ENCODE measurements around the gene ZDHHC13. TPM values are rescaled to one million over a fixed set of nuclear protein-coding genes. Genes with fewer than 3 reads are reported as not detected.

Gene ZDHHC13
- polyA plus RNA-seq, 1 donor from 2014 or later: 70.0 TPM

- TF ChIP-seq TAF1 (IDR thresholded peaks at IDR 0.05; ENCODE audit: low read depth) (no peak), SMC3 (conservative IDR thresholded peaks at IDR 0.05; ENCODE audit: poor library complexity) (no peak), MXI1 (conservative IDR thresholded peaks at IDR 0.05; ENCODE audit: poor library complexity, severe bottlenecking) (no peak), EZH2 (IDR thresholded peaks at IDR 0.05; ENCODE audit: borderline replicate concordance, insufficient read depth, low read length, poor library complexity, severe bottlenecking) (no peak), CTCF (IDR thresholded peaks at IDR 0.05; ENCODE audit: poor library complexity, severe bottlenecking) (no peak), EP300 (conservative IDR thresholded peaks at IDR 0.05; ENCODE audit: poor library complexity, severe bottlenecking) (no peak), POLR2AphosphoS5 (IDR thresholded peaks at IDR 0.05) (no peak)
- H3K9me3 ChIP-seq (ENCODE audit: low read length): no peaks in the 10 kb centered on the region
- no peak overlapping the region for H2AFZ ChIP-seq (ENCODE audit: low read depth, low read length)
- H3K4me2 ChIP-seq (ENCODE audit: low read length): no peak overlapping the region
- no peaks in the 10 kb centered on the region for H3F3A ChIP-seq (ENCODE audit: insufficient read depth, low read length, poor library complexity, severe bottlenecking)
- H3K4me3 ChIP-seq (ENCODE audit: low read length): no peak overlapping the region
- H3K79me2 ChIP-seq (replicated peaks; ENCODE audit: insufficient read depth, low read length): no peaks in the 10 kb centered on the region
- H4K20me1 ChIP-seq (ENCODE audit: insufficient read depth): no peaks in the 10 kb centered on the region
- H3K9ac ChIP-seq (ENCODE audit: low read length): no peak overlapping the region
- H3K9me2 ChIP-seq (ENCODE audit: insufficient read depth, low read length): no peaks in the 10 kb centered on the region
- H3K27me3 ChIP-seq (ENCODE audit: insufficient read depth, low read depth, low read length): no peaks in the 10 kb centered on the region
- no peak overlapping the region for H3K27ac ChIP-seq (ENCODE audit: low read length)
- no peaks in the 10 kb centered on the region for H3K36me3 ChIP-seq (ENCODE audit: insufficient read depth, low read length)
Observed at GRCh38 chr11:19077965-19078364, 39.0 kb upstream of the ZDHHC13 start.

DNA sequence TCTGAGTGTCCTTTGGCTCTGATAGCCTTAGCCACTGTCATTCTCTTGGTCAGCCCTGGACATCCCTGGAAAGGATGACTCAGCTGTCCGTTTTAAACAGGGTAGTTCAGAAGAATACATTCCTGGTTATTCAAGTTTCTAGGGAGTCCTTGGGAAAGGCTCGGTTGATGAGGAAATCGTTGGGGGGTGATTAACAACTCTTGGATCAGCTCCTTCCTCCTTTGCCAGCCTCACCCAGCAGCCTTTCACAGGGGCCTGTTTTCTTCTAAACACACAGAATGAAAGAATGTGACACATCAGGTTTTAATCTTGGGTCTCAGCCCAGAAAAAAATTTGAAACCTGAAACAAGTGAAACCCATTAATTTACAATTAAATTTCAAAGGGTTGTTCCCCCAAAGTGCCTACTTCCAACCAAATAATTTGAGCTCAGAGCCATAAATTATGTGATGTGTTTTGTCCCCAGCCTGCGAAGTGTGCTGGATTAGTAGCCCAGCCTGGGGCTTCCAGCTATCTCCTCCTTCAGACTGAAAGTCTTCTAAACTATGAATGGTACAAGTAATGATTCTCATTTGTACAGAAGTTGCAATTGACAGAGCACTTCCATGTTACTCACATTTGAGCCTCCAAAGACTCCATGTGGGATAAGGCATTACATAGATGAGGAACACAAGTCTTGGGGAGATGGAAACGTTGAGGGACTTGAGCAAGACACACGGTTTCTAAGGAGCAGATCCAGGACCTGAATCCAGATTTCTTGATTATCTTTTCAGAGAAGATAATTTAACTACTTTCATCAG lies 37.1 kb upstream of the ZDHHC13 start:
- no peak overlapping the region for H2AFZ ChIP-seq (ENCODE audit: low read depth, low read length)
- no peaks in the 10 kb centered on the region for H3K9me3 ChIP-seq (ENCODE audit: low read length)
- no peaks in the 10 kb centered on the region for H3K79me2 ChIP-seq (replicated peaks; ENCODE audit: insufficient read depth, low read length)
- no peaks in the 10 kb centered on the region for H3F3A ChIP-seq (ENCODE audit: insufficient read depth, low read length, poor library complexity, severe bottlenecking)
- H3K9me2 ChIP-seq (ENCODE audit: insufficient read depth, low read length): no peaks in the 10 kb centered on the region
- no peak overlapping the region for H3K4me2 ChIP-seq (ENCODE audit: low read length)
- no peak overlapping the region for H3K9ac ChIP-seq (ENCODE audit: low read length)
- no peak overlapping the region for H3K27ac ChIP-seq (ENCODE audit: low read length)
- H3K36me3 ChIP-seq (ENCODE audit: insufficient read depth, low read length): no peaks in the 10 kb centered on the region
- H4K20me1 ChIP-seq (ENCODE audit: insufficient read depth): no peaks in the 10 kb centered on the region
- no peaks in the 10 kb centered on the region for H3K27me3 ChIP-seq (ENCODE audit: insufficient read depth, low read depth, low read length)
- H3K4me3 ChIP-seq (ENCODE audit: low read length): no peak overlapping the region
- TF ChIP-seq TAF1 (IDR thresholded peaks at IDR 0.05; ENCODE audit: low read depth): no peak
- TF ChIP-seq RAD21 (conservative IDR thresholded peaks at IDR 0.05): no peak
- TF ChIP-seq MXI1 (conservative IDR thresholded peaks at IDR 0.05; ENCODE audit: poor library complexity, severe bottlenecking): no peak
- TF ChIP-seq EZH2 (IDR thresholded peaks at IDR 0.05; ENCODE audit: borderline replicate concordance, insufficient read depth, low read length, poor library complexity, severe bottlenecking): no peak
- TF ChIP-seq POLR2AphosphoS5 (IDR thresholded peaks at IDR 0.05): no peak
- TF ChIP-seq REST (IDR thresholded peaks at IDR 0.05; ENCODE audit: borderline replicate concordance): no peak
- TF ChIP-seq EP300 (conservative IDR thresholded peaks at IDR 0.05; ENCODE audit: poor library complexity, severe bottlenecking): no peak
- TF ChIP-seq SMC3 (conservative IDR thresholded peaks at IDR 0.05; ENCODE audit: poor library complexity): no peak
- TF ChIP-seq CTCF (IDR thresholded peaks at IDR 0.05; ENCODE audit: poor library complexity, severe bottlenecking): no peak

Data from neural cell (in vitro differentiated cells).